ENCODE data around the gene BCAS1.

DNA sequence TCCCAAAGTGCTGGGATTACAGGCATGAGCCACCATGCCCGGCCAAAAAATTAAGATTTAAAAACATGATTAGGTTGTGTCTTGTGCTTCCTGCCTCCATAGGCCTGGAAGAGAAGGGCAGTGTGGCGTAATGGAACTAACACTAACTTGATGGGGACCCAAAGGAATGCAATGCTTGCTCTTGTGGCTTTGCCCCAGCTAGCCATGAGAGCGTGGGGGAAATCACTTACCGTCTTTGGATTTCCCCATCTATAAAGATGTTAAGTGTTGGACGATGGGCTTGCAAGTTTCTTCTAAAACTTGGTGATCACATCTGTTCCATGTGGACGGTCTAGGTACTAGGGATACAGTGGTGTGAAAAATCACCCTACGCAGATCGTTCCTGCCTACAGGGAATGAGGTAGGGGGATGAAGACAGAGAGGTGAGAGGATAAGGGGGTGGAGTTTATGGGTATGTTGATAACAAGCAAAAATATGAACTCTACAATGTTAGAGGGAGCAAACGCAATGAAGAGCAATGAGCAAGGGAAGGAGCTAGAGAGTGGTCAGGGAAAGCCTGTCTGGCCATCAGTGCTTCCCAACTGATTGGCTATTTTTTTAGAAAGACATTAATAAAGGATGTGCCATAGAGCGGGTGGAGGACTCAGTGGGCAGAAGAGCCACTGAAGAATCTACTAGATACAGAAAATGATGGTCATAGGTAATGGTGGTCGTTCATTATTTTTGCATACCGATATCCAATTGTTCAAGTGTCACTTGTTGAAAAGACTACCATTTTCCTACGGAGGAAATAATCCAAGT, 165.2 kb downstream of the BCAS1 start:
- TF ChIP-seq RAD21 (IDR thresholded peaks at IDR 0.05; ENCODE audit: low read depth) = no peak
- TF ChIP-seq, protein P1, sequence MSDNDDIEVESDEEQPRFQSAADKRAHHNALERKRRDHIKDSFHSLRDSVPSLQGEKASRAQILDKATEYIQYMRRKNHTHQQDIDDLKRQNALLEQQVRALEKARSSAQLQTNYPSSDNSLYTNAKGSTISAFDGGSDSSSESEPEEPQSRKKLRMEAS (IDR thresholded peaks at IDR 0.05) = no peak
- no peak for TF ChIP-seq TAF1 (IDR thresholded peaks at IDR 0.05; ENCODE audit: low read depth)
- TF ChIP-seq EP300 (IDR thresholded peaks at IDR 0.05; ENCODE audit: borderline replicate concordance) = no peak
- TF ChIP-seq FOXM1 (IDR thresholded peaks at IDR 0.05; ENCODE audit: borderline replicate concordance, low read depth) = no peak
- TF ChIP-seq YY1 (IDR thresholded peaks at IDR 0.05; ENCODE audit: low read depth) = no peak
- no peak for TF ChIP-seq NFIC (IDR thresholded peaks at IDR 0.05)
- no peak for TF ChIP-seq REST (IDR thresholded peaks at IDR 0.05; ENCODE audit: low read depth)
- no peak for TF ChIP-seq TEAD4 (IDR thresholded peaks at IDR 0.05)
- TF ChIP-seq USF1 (IDR thresholded peaks at IDR 0.05) = no peak
- TF ChIP-seq EGR1 (IDR thresholded peaks at IDR 0.05) = no peak
- no peak for TF ChIP-seq ZBTB7A (IDR thresholded peaks at IDR 0.05; ENCODE audit: low read depth)
